Stimulated activated CD4-positive, alpha-beta T cell treated with anti-CD3 and anti-CD28 coated beads, Interleukin-15, amount 100 ng/mL, for 1 hour (primary cell): ENCODE data around the gene PAFAH2.
"Not testable (repeated sequence)": the region's sequence is repeated elsewhere in the genome, so short reads cannot be mapped to it uniquely, and the experiment has no call there.

Experiments
- DNase-seq, 2 donors: peaks; one replicate each; pipeline ENCODE4 v3.0.0-alpha.2; 2020; ENCODE audit warnings: low read depth in 1 of 2, low spot score in 1 of 2

The PAFAH2 gene

DNA sequence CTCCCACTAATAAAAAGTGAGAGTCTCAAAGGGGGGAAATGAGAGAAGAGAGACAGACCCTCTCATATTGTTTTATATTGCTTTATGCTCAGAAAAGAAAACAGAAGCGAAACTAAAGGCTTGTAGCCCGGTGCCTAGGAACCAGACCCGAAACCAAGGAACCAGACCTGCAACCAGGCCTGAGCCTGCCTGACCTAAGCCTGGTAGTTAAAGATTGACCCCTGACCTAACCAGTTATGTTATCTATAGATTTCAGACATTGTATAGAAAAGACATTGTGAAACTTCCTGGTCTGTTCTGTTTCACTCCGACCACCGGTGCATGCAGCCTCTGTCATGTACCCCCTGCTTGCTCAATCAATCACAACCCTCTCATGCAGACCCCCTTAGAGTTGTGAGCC is 54.4 kb downstream of the PAFAH2 start:
- not testable (repeated sequence) for DNase-seq

- DNase-seq: no peak
Observed at GRCh38 chr1:25936947-25937346, 60.9 kb downstream of the PAFAH2 start.

- DNase-seq: no peak
Observed at GRCh38 chr1:25933479-25934365, 64.1 kb downstream of the PAFAH2 start.

DNA sequence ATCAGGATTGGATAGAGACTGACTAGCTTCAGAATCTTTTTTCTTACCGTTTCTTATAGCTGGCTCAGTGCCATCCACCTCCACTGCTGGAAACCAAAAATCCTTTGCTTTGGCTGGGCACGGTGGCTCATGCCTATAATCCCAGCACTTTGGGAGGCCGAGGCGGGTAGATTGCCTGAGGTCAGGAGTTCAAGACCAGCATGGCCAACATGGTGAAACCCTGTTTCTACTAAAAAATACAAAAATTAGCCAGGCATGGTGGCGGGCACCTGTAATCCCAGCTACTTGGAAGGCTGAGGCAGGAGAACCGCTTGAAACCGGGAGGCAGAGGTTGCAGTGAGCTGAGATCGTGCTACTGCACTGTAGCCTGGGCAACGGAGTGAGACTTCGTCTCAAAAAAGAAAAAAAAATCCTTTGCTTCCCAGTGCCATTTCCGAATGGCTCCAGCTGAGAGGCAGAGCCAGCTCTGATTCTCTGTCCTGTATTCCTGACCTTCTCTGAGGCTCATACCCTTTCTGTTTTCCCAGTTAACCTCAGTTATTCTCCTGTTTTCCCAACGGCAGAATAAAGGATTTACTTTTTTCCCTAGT is 65.0 kb downstream of the PAFAH2 start:
- not testable (repeated sequence) for DNase-seq

- DNase-seq: no peak
Observed at GRCh38 chr1:25932321-25932720, 65.5 kb downstream of the PAFAH2 start.

DNA sequence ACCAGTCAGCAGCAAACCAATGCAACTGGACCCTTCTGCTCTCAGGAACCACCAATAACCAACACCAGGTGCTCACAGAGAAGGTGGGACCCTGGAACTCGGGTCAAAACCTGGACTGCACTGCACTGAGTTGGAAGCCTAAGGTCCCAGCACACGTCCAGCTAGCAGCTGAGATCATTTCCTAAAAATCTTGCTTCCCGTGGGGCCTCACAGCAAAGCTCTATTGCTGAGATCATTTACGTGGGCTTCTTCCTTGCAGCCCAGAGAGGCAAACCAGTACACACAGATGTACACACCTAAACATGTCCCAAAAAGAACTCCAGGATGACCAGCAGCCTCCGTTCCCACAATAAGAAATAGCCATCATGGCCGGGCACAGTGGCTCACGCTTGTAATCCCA is 68.8 kb downstream of the PAFAH2 start:
- DNase-seq: no peak

DNA sequence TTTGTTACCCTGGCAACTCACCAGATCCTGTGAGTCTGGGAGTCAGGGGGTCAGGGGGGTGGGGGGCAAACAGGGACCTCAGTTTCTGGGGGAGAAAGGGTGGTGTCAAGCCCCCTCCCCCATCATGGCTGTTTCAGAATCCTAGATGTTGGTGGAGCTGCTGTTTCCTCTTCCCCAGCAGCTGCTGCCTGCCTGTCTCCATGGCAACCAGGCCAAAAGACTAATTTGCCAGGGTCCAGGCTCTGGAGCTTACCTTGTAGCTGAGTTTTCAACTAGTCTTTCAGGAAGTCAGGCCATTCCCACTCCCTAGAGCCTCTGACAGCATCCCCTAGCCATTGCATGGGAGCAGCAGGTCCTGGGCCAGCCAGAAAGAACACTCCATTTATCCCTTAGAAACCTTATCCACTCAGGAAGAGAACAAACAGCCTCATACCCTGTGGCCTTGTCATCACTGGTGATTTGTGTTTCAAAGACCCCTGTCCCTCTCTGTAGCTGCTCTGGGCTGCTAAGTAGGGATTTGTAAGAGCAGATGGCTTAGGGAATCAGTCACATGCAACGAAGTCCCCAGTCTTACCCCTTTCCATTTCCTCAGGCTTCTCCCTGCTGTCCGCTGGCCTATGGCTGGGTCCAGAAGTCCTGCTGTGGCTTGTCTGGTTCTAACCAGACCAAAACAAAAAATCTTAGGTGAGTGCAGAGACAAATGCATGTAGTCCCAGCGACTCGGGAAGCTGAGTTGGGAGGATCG is 70.2 kb downstream of the PAFAH2 start:
- DNase-seq: no peak

DNA sequence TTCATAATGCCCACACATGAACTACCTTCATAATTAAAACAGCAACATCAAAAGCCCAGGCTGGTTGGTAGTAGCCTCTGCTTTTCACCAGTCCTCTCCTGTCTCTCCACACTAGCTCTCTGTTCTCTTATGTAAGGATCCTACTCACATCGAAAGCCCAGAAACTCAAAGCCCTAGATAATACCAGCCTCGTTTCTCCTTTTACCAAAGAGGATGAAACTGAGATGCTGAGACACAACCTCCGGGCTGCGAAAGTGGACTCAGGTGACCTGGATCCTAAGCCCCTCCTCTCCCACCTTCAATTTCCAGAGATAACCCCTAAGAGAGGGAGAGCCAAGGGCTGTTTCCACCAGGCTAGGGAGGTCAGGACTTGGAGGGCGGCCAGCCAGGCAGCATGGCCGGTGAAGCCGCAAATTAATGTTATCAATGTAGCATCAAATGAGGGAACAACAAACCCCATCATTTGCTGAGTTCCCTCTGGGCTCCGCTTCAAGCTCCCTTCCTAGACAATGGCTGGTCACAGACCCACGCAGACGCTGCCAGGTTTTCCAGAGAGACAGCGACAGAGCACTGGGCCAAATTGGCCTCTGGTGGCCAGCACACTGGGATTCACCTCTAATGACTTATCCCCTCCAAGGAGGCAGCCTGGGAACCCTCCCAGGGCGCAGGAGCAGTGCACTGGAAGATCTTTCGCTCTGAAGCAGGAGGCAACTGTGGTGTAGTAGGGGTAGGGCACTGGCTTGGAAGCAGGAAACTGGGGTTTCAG is 70.9 kb downstream of the PAFAH2 start:
- DNase-seq: no peak

- DNase-seq: no peak
Observed at GRCh38 chr1:25924454-25924853, 73.4 kb downstream of the PAFAH2 start.

- DNase-seq: no peak
Observed at GRCh38 chr1:25922971-25923552, 74.8 kb downstream of the PAFAH2 start.

DNA sequence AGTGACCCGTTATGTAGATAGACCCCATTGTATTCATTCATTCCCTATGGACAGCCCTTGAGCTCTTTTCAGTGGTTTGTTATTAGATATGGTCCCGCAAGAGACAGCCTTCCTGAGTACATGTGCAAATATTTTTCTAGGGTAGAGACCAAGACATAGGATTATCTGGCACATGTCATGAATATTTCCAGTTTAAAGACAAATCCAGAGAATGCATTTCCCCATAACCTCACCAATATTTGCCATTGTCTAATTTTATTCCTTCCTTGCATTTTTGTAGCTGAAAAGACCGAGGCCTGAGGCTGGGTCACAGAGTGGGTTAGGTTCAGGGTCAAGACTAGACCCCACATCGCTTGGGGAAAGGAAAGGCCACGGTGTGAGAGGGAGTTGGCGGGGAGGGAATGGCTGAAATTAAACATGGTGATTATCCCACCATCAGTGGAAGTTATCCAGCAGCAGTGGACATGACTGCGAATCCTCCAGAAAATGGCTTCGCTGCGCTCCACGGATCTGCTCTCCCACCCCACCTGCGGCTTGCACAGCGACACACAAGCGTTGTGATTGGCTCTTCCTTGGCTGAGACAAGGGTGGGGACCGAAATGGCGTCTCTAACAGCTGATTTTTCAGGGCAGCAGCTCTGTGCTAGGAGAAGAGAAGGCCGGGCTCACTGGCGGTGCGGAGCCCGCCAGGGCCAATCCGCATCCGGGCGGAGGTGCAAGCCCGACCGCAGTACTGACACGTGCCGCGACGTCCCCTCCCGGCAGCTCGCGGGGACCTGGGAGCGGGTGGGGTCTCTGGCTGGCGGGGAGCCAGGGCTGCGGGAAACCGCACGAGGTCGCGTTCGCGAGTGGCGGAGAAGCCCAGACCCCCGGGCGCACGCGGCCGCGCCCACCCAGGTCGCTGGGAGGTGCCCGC is 75.5 kb downstream of the PAFAH2 start:
- DNase-seq: peak; percentile 7 to 20

GRCh38 chr1:25918615-25919014 is 79.2 kb downstream of the PAFAH2 start:
- no peak for DNase-seq

GRCh38 chr1:25917996-25918395 is 79.9 kb downstream of the PAFAH2 start:
- no peak for DNase-seq

- no peak for DNase-seq
Observed at GRCh38 chr1:25916460-25916859, 81.4 kb downstream of the PAFAH2 start.

DNA sequence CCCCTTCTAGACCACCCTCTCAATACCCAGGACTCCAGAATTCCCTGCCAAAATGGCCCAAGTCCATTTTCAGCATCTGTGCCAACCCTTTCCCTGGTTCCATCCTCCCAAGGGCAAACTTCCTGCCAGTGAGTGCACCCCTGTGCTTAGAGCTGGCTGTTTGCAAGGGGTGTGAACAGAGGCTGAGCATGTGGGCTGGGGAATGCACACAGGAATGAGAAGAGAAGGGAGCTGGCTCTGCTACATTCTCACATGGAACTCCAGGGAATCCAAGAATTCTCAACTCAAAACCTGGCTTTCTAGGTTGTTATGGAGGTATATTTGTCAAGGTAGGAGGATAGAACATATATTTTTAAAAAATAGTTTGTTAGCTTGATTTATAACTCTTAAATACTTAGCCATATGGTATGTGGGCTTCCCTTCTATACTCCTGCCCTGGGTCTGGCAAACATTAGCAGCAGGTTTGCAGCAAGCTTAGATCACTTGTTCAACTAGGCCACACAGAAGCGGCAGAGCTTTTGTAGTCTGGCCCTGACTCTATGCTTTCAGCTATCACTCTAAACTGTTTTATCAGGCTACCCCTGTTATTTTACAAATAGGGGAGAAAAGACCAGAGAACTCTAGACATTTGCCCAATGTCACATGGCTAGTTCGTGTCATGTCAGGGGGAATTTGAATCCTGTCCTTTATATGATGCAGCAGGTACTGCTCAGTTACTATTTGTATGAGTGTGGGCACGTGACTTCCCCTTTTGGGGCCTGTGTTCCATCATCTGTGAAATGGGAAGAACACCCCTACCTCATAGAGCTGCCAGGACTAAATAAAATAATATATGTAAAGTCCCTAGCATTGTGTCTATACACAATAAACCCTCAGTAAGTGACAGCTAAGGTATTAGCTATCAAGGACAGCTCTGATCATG is 83.5 kb downstream of the PAFAH2 start:
- DNase-seq: no peak

DNA sequence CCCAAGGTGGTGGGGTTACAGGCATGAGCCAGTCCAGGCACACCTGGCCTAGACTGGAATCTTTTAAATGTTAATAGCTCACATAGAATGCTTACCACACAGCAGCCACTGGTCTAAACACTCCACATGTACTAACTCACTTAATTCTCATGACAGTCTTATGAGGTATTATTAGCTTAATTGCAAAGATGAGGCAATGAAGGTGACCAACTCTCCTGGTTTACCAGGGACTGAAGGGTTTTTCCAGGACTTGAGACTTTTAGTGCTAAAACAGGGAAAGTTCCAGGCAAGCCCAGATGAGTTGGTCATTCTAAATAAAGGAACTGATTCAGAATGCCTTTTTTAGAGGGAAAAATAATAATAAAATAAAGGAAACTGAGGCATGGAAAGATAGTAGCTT is 84.7 kb downstream of the PAFAH2 start:
- no peak for DNase-seq

- DNase-seq: no peak
Observed at GRCh38 chr1:25912076-25912831, 85.6 kb downstream of the PAFAH2 start.

DNA sequence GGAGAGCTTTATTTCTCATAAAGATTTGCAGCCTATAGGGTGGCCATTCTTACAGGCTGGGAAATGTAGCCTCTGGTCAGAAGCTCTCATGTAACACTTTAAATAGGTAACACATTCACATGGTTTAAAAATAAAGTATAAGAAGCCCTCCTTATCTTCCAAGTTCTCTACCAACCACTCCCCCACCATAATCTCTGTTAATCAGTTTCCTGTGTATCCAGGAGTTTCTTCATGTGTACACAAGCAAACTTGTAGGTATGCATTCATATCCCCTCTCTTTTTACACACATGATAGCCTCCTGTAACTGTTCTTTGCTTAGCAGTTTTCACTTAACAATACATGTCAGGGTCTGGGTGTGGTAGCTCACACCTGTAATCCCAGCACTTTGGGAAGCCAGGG is 86.7 kb downstream of the PAFAH2 start:
- no peak for DNase-seq
